ENCODE measurements around the gene ZFR2. TPM values are rescaled to one million over a fixed set of nuclear protein-coding genes. Genes with fewer than 3 reads are reported as not detected.
"Not testable (repeated sequence)": the region's sequence is repeated elsewhere in the genome, so short reads cannot be mapped to it uniquely, and the experiment has no call there.

The ZFR2 gene
- total RNA-seq: not detected

GRCh38 chr19:3868770-3869456 is at the start of gene ZFR2:
ZFR2 (minus strand) TSS chr19:3869038; CDS start chr19:3869017, 21 bp downstream.
- DNase-seq: no peak

GRCh38 chr19:3916033-3916432 is 47.2 kb upstream of the ZFR2 start:
- no peak for DNase-seq

GRCh38 chr19:3914199-3914598 is 45.4 kb upstream of the ZFR2 start:
- no peak for DNase-seq

- DNase-seq: no peak
Measured at GRCh38 chr19:3910105-3910504, 41.3 kb upstream of the ZFR2 start.

- DNase-seq: no peak
Measured at GRCh38 chr19:3908266-3909054, 39.6 kb upstream of the ZFR2 start.

GRCh38 chr19:3907626-3908265 is 38.9 kb upstream of the ZFR2 start:
- DNase-seq: no peak

- DNase-seq: no peak
Measured at GRCh38 chr19:3904233-3904632, 35.4 kb upstream of the ZFR2 start.

GRCh38 chr19:3902317-3902973 is 33.6 kb upstream of the ZFR2 start:
- DNase-seq: no peak

GRCh38 chr19:3899531-3900294 is 30.9 kb upstream of the ZFR2 start:
- no peak for DNase-seq

GRCh38 chr19:3898426-3898825 is 29.6 kb upstream of the ZFR2 start:
- DNase-seq: no peak

GRCh38 chr19:3897936-3898335 is 29.1 kb upstream of the ZFR2 start:
- no peak for DNase-seq

- DNase-seq: no peak
Measured at GRCh38 chr19:3895788-3896187, 26.9 kb upstream of the ZFR2 start.

- DNase-seq: not testable (repeated sequence)
Measured at GRCh38 chr19:3894959-3895358, 26.1 kb upstream of the ZFR2 start.

- DNase-seq: no peak
Measured at GRCh38 chr19:3893509-3894179, 24.8 kb upstream of the ZFR2 start.

- DNase-seq: no peak
Measured at GRCh38 chr19:3890591-3890990, 21.8 kb upstream of the ZFR2 start.

GRCh38 chr19:3882041-3882384 is 13.2 kb upstream of the ZFR2 start:
- no peak for DNase-seq

GRCh38 chr19:3881272-3882040 is 12.6 kb upstream of the ZFR2 start:
- DNase-seq: no peak

GRCh38 chr19:3880471-3881271 is 11.8 kb upstream of the ZFR2 start, which contains the start of gene ATCAY:
ATCAY (plus strand) TSS chr19:3880685; CDS start chr19:3885768, 5,083 bp downstream.
- peak; percentile 17 for DNase-seq

- DNase-seq: no peak
Measured at GRCh38 chr19:3879656-3880055, 10.8 kb upstream of the ZFR2 start.

GRCh38 chr19:3874695-3875094 is 5.9 kb upstream of the ZFR2 start:
- DNase-seq: not testable (repeated sequence)

Data from tongue (tissue), 2 donors.